ENCODE data around the gene GAST. TPM values are rescaled to one million over a fixed set of nuclear protein-coding genes. Genes with fewer than 3 reads are reported as not detected.

The GAST gene
- total and polyA plus RNA-seq, 9 of the 15 experiments (the other 6 are each of a cell fraction or from before 2014, with no cell fraction given): not detected

- TF ChIP-seq ILF3 (IDR thresholded peaks at IDR 0.05; ENCODE audit: borderline replicate concordance) (peak; percentile 98), C11orf30 (IDR thresholded peaks at IDR 0.05; ENCODE audit: low read depth) (no peak; the same call in 1 of the 2 replicates), SRSF7 (optimal IDR thresholded peaks at IDR 0.05; ENCODE audit: low read depth, low read length) (peak; percentile 96), ZNF77 (CRISPR knock-in tag; IDR thresholded peaks at IDR 0.05) (no peak), ZNF324 (CRISPR knock-in tag; IDR thresholded peaks at IDR 0.05) (no peak), MBD1 (CRISPR knock-in tag; IDR thresholded peaks at IDR 0.05) (no peak), DACH1 (IDR thresholded peaks at IDR 0.05; ENCODE audit: partially characterized antibody) (peak; percentile 89), RAD51 (IDR thresholded peaks at IDR 0.05; ENCODE audit: borderline replicate concordance, low read depth) (no peak), NFATC3 (IDR thresholded peaks at IDR 0.05) (no peak), HDAC3 (IDR thresholded peaks at IDR 0.05; ENCODE audit: borderline replicate concordance, partially characterized antibody) (no peak), KAT2B (IDR thresholded peaks at IDR 0.05; ENCODE audit: low read depth, low read length) (no peak), ZC3H11A (IDR thresholded peaks at IDR 0.05; ENCODE audit: low read depth, low read length) (no peak), NONO (IDR thresholded peaks at IDR 0.05; ENCODE audit: low read depth in 2 of 2, low read length in 1 of 2) (peak; percentile 9 to 94; a peak in 3 of 4 replicates), ZNF184 (CRISPR knock-in tag; IDR thresholded peaks at IDR 0.05) (no peak), ZNF24 (IDR thresholded peaks at IDR 0.05) (no peak), NR2F6 (CRISPR knock-in tag; IDR thresholded peaks at IDR 0.05) (peak; percentile 78; the same call in 1 of the 2 replicates), ARID3B (CRISPR knock-in tag; IDR thresholded peaks at IDR 0.05; ENCODE audit: borderline replicate concordance) (peak; percentile 19; the same call in 1 of the 2 replicates), CREM (IDR thresholded peaks at IDR 0.05; ENCODE audit: low read depth) (peak; percentile 99), ARNT (IDR thresholded peaks at IDR 0.05) (0 out of 4 replicates have a peak, but pooled peaks of 1 of the 2 experiments have one; percentile 25), THAP7 (CRISPR knock-in tag; IDR thresholded peaks at IDR 0.05) (peak; percentile 13; the same call in 1 of the 2 replicates), ZNF740 (CRISPR knock-in tag; IDR thresholded peaks at IDR 0.05) (peak; percentile 62), ZNF740 (tag; IDR thresholded peaks at IDR 0.05) (no peak)
Measured at GRCh38 chr17:41688641-41689496, 23.3 kb upstream of the GAST start, which contains the start of gene EIF1 (continued).
